Measurements from ENCODE around the gene E2F6. TPM values are rescaled to one million over a fixed set of nuclear protein-coding genes. Genes with fewer than 3 reads are reported as not detected.
A peak's percentile ranks its signal among the peaks of the same experiment; 100 is the strongest.

Gene E2F6
- total and polyA plus RNA-seq, 2 experiments from 2014 or later: 11.5 to 15.3 TPM

GRCh38 chr2:11502740-11503292, 36.9 kb upstream of the E2F6 start:
- H3K36me3 ChIP-seq (ENCODE audit: low read depth): no peaks in the 10 kb centered on the region
- H3K4me3 ChIP-seq: no peak overlapping the region
- in situ Hi-C loops (cut with MboI): no loop called here
- H3K9me3 ChIP-seq (ENCODE audit: low read depth): no peaks in the 10 kb centered on the region
- H3K79me2 ChIP-seq (ENCODE audit: insufficient read depth): no peaks in the 10 kb centered on the region
- no peak overlapping the region for H3K27ac ChIP-seq
- H4K20me1 ChIP-seq (ENCODE audit: insufficient read depth): no peaks in the 10 kb centered on the region
- H2AFZ ChIP-seq: no peak overlapping the region
- no peak for DNase-seq
- 48 to 57% methylated on average over 4 of the region's 4 CpGs for WGBS, 2 experiments (ENCODE audit: low coverage in 1 of 2, low lambda C conversion rate in 2 of 2, missing lambda C conversion rate in 2 of 2)
- H3K9me2 ChIP-seq (ENCODE audit: insufficient read depth): no peaks in the 10 kb centered on the region
- no peaks in the 10 kb centered on the region for H3K4me1 ChIP-seq (ENCODE audit: insufficient read depth)
- H3K27me3 ChIP-seq (replicated peaks; ENCODE audit: insufficient read depth): peaks cover 2% of the 10 kb centered on the region; the same call in 1 of the 2 replicates
- no peak overlapping the region for H3K4me2 ChIP-seq (ENCODE audit: unreplicated experiment)
- H3K9ac ChIP-seq: no peak overlapping the region
- no peaks in the 10 kb centered on the region for H3F3A ChIP-seq (ENCODE audit: insufficient read depth)
- TF ChIP-seq EZH2 (IDR thresholded peaks at IDR 0.05; ENCODE audit: insufficient read depth, poor library complexity, severe bottlenecking): no peak
- no peak for TF ChIP-seq EZH2phosphoT487 (IDR thresholded peaks at IDR 0.05; ENCODE audit: insufficient read depth, low read depth)

GRCh38 chr2:11500702-11501303, 34.8 kb upstream of the E2F6 start:
- in situ Hi-C loops (cut with MboI): no loop called here
- Histone ChIP-seq H3F3A (ENCODE audit: insufficient read depth) (no peaks in the 10 kb centered on the region), H3K9me2 (ENCODE audit: insufficient read depth) (no peaks in the 10 kb centered on the region), H3K27me3 (replicated peaks; ENCODE audit: insufficient read depth) (no peaks in the 10 kb centered on the region; the same call in 1 of the 2 replicates), H3K4me1 (ENCODE audit: insufficient read depth) (no peaks in the 10 kb centered on the region), H3K4me3 (no peak overlapping the region), H3K79me2 (ENCODE audit: insufficient read depth) (no peaks in the 10 kb centered on the region), H2AFZ (no peak overlapping the region), H3K4me2 (ENCODE audit: unreplicated experiment) (no peak overlapping the region), H4K20me1 (ENCODE audit: insufficient read depth) (no peaks in the 10 kb centered on the region), H3K9me3 (ENCODE audit: low read depth) (no peaks in the 10 kb centered on the region), H3K27ac (no peak overlapping the region), H3K36me3 (ENCODE audit: low read depth) (no peaks in the 10 kb centered on the region), H3K9ac (no peak overlapping the region)
- 67 to 73% methylated on average over 5 of the region's 5 CpGs for WGBS, 2 experiments (ENCODE audit: low coverage in 1 of 2, low lambda C conversion rate in 2 of 2, missing lambda C conversion rate in 2 of 2)
- TF ChIP-seq EZH2 (IDR thresholded peaks at IDR 0.05; ENCODE audit: insufficient read depth, poor library complexity, severe bottlenecking): no peak
- no peak for TF ChIP-seq EZH2phosphoT487 (IDR thresholded peaks at IDR 0.05; ENCODE audit: insufficient read depth, low read depth)
- no peak for DNase-seq

- no peaks in the 10 kb centered on the region for H4K20me1 ChIP-seq (ENCODE audit: insufficient read depth)
- no peaks in the 10 kb centered on the region; the same call in 1 of the 2 replicates for H3K27me3 ChIP-seq (replicated peaks; ENCODE audit: insufficient read depth)
- no peaks in the 10 kb centered on the region for H3K79me2 ChIP-seq (ENCODE audit: insufficient read depth)
- H3K4me3 ChIP-seq: no peak overlapping the region
- H3K36me3 ChIP-seq (ENCODE audit: low read depth): no peaks in the 10 kb centered on the region
- in situ Hi-C loops (cut with MboI): no loop called here
- WGBS, 2 experiments (ENCODE audit: low coverage in 1 of 2, low lambda C conversion rate in 2 of 2, missing lambda C conversion rate in 2 of 2): 21 to 31% methylated on average over 4 of the region's 4 CpGs
- H3F3A ChIP-seq (ENCODE audit: insufficient read depth): no peaks in the 10 kb centered on the region
- TF ChIP-seq EZH2phosphoT487 (IDR thresholded peaks at IDR 0.05; ENCODE audit: insufficient read depth, low read depth) (no peak), EZH2 (IDR thresholded peaks at IDR 0.05; ENCODE audit: insufficient read depth, poor library complexity, severe bottlenecking) (no peak)
- no peak for DNase-seq
- H3K27ac ChIP-seq: no peak overlapping the region
- H3K9me2 ChIP-seq (ENCODE audit: insufficient read depth): no peaks in the 10 kb centered on the region
- H3K9ac ChIP-seq: no peak overlapping the region
- no peak overlapping the region for H3K4me2 ChIP-seq (ENCODE audit: unreplicated experiment)
- no peak overlapping the region for H2AFZ ChIP-seq
- no peaks in the 10 kb centered on the region for H3K4me1 ChIP-seq (ENCODE audit: insufficient read depth)
- no peaks in the 10 kb centered on the region for H3K9me3 ChIP-seq (ENCODE audit: low read depth)
These were observed 33.3 kb upstream of the E2F6 start for GRCh38 chr2:11499081-11499743.

- Histone ChIP-seq H3K4me1 (ENCODE audit: insufficient read depth) (no peaks in the 10 kb centered on the region), H3K9ac (no peak overlapping the region), H3K4me3 (no peak overlapping the region), H3K27me3 (replicated peaks; ENCODE audit: insufficient read depth) (no peaks in the 10 kb centered on the region; the same call in 1 of the 2 replicates), H3K36me3 (ENCODE audit: low read depth) (no peaks in the 10 kb centered on the region), H4K20me1 (ENCODE audit: insufficient read depth) (no peaks in the 10 kb centered on the region), H2AFZ (no peak overlapping the region), H3F3A (ENCODE audit: insufficient read depth) (no peaks in the 10 kb centered on the region), H3K79me2 (ENCODE audit: insufficient read depth) (no peaks in the 10 kb centered on the region), H3K27ac (no peak overlapping the region), H3K9me2 (ENCODE audit: insufficient read depth) (no peaks in the 10 kb centered on the region), H3K4me2 (ENCODE audit: unreplicated experiment) (no peak overlapping the region), H3K9me3 (ENCODE audit: low read depth) (no peaks in the 10 kb centered on the region)
- peak; percentile 28 for DNase-seq
- 4 to 6% methylated on average over 9 of the region's 9 CpGs for WGBS, 2 experiments (ENCODE audit: low coverage in 1 of 2, low lambda C conversion rate in 2 of 2, missing lambda C conversion rate in 2 of 2)
- in situ Hi-C loops (cut with MboI): no loop called here
- TF ChIP-seq EZH2 (IDR thresholded peaks at IDR 0.05; ENCODE audit: insufficient read depth, poor library complexity, severe bottlenecking) (no peak), EZH2phosphoT487 (IDR thresholded peaks at IDR 0.05; ENCODE audit: insufficient read depth, low read depth) (no peak)
These were observed 32.6 kb upstream of the E2F6 start for GRCh38 chr2:11498543-11499034.
